ENCODE data around the gene SUMO2. TPM values are rescaled to one million over a fixed set of nuclear protein-coding genes. Genes with fewer than 3 reads are reported as not detected.

Gene SUMO2
- total RNA-seq, 1 experiment from 2014 or later = 616 TPM

DNA sequence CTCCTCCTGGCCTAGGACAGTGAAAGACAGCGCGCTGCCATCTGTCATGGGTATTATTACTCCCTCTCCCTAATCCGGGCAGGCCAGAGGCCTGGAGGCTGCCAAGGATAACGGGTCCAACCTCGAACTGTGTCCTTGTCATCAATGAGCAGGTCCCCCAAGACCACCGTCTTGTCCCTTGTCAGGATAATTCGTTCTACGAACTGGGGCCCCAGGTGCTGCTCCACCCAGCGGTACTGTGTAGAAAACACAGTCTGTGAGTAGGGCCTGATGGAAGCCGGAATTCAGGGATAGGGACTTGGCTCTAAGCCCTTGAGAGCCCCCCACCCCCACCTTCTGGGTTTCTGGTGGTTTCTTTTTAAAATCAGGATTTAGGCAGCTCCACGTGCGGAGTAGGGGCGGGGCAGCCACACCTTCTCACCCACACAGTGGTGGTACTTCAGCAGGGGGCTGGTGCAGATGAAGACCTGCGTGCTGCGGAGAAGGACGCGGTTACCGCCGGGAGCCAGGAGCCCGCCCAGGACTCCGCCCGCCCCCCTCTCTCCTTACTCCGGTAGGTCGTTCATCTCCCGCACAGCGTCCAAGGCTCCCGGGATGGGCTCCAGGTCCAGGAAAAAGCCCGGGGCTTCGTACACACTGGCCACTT, 52.0 kb downstream of the SUMO2 start:
- BruUV-seq (replicated peaks) = TSS peak; percentile 84
- Histone ChIP-seq H3K27me3 (ENCODE audit: control insufficient read depth, insufficient read depth, low read length) (no peaks in the 10 kb centered on the region), H3K9me3 (ENCODE audit: control insufficient read depth, insufficient read depth, low read depth, low read length) (no peaks in the 10 kb centered on the region), H3K36me3 (ENCODE audit: control insufficient read depth, insufficient read depth, low read length) (peaks cover 3% of the 10 kb centered on the region; the same call in 1 of the 2 replicates), H3K4me3 (ENCODE audit: low read depth in 2 of 2, low read length in 2 of 2) (peak overlapping the region; percentile 72 to 83), H3K4me1 (ENCODE audit: control insufficient read depth, insufficient read depth, low read length) (peaks cover 25% of the 10 kb centered on the region), H3K27ac (ENCODE audit: low read length) (peak overlapping the region; percentile 93)
- ATAC-seq (peak; percentile 65), DNase-seq (ENCODE audit: low read depth, low spot score) (no peak)
- CTCF ChIA-PET = interaction anchor here (0.6 to 2.8 kb wide), 4 partner anchors 17 to 61 kb away, joined by 4 to 12 read pairs (median 4); no protein-coding TSS in a partner anchor
- intact Hi-C loops (cut with micrococcal nuclease; ENCODE audit: unreplicated experiment) (no loop called here), in situ Hi-C loops (cut with HindIII; ENCODE audit: low pct_unique_long_range_greater_than_20kb, low sequenced_read_pairs) (no loop called here)
- POLR2A ChIA-PET = interaction anchor here (0.6 to 0.7 kb wide), 3 partner anchors 14 to 292 kb away, joined by 3 to 5 read pairs (median 5); no protein-coding TSS in a partner anchor
- TF ChIP-seq, protein P1, sequence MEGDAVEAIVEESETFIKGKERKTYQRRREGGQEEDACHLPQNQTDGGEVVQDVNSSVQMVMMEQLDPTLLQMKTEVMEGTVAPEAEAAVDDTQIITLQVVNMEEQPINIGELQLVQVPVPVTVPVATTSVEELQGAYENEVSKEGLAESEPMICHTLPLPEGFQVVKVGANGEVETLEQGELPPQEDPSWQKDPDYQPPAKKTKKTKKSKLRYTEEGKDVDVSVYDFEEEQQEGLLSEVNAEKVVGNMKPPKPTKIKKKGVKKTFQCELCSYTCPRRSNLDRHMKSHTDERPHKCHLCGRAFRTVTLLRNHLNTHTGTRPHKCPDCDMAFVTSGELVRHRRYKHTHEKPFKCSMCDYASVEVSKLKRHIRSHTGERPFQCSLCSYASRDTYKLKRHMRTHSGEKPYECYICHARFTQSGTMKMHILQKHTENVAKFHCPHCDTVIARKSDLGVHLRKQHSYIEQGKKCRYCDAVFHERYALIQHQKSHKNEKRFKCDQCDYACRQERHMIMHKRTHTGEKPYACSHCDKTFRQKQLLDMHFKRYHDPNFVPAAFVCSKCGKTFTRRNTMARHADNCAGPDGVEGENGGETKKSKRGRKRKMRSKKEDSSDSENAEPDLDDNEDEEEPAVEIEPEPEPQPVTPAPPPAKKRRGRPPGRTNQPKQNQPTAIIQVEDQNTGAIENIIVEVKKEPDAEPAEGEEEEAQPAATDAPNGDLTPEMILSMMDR (IDR thresholded peaks at IDR 0.05) = peak; percentile 67
- TF ChIP-seq SIN3A (IDR thresholded peaks at IDR 0.05; ENCODE audit: borderline replicate concordance, insufficient read depth, low read depth, low read length) (peak; percentile 36; the same call in 1 of the 2 replicates), POLR2AphosphoS5 (IDR thresholded peaks at IDR 0.05; ENCODE audit: low read depth, low read length) (peak; percentile 2; the same call in 1 of the 2 replicates), TCF7L2 (IDR thresholded peaks at IDR 0.05; ENCODE audit: low read depth, low read length) (no peak)
- TF ChIP-seq, protein P2, sequence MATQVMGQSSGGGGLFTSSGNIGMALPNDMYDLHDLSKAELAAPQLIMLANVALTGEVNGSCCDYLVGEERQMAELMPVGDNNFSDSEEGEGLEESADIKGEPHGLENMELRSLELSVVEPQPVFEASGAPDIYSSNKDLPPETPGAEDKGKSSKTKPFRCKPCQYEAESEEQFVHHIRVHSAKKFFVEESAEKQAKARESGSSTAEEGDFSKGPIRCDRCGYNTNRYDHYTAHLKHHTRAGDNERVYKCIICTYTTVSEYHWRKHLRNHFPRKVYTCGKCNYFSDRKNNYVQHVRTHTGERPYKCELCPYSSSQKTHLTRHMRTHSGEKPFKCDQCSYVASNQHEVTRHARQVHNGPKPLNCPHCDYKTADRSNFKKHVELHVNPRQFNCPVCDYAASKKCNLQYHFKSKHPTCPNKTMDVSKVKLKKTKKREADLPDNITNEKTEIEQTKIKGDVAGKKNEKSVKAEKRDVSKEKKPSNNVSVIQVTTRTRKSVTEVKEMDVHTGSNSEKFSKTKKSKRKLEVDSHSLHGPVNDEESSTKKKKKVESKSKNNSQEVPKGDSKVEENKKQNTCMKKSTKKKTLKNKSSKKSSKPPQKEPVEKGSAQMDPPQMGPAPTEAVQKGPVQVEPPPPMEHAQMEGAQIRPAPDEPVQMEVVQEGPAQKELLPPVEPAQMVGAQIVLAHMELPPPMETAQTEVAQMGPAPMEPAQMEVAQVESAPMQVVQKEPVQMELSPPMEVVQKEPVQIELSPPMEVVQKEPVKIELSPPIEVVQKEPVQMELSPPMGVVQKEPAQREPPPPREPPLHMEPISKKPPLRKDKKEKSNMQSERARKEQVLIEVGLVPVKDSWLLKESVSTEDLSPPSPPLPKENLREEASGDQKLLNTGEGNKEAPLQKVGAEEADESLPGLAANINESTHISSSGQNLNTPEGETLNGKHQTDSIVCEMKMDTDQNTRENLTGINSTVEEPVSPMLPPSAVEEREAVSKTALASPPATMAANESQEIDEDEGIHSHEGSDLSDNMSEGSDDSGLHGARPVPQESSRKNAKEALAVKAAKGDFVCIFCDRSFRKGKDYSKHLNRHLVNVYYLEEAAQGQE (IDR thresholded peaks at IDR 0.05; ENCODE audit: insufficient read depth in 1 of 2, low read depth in 2 of 2, low read length in 1 of 2) = no peak

DNA sequence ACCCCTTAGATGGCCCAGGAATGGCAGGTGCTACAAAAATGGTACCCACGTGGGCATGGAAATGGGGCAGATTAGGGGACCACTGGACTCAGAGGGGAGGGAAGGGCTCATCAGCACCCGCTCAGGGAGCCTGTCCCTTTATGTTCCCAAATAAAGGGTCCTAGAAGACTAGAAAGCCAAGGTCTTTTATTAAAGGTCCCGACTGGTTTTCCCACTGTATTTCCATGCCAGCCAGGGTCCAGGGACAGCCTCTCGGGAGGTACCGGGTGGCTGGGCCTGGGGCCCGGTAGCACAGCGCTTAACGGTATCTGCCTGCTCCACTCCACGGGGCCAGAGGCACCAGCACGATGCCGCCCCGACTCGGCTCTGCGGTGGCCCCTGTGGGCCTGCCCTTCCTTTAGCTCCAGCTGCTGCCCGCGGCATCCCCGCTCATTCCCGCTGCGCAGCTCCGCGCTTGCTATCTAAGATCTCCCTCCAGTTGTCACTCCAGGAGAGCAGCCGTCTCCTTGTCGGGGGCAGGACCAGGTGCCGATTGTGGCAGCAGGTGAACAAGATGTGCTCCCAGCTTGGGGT, 52.6 kb downstream of the SUMO2 start:
- Histone ChIP-seq H3K27me3 (ENCODE audit: control insufficient read depth, insufficient read depth, low read length) (no peaks in the 10 kb centered on the region), H3K4me3 (ENCODE audit: low read depth in 2 of 2, low read length in 2 of 2) (peak overlapping the region; percentile 72 to 83), H3K27ac (ENCODE audit: low read length) (peak overlapping the region; percentile 93), H3K9me3 (ENCODE audit: control insufficient read depth, insufficient read depth, low read depth, low read length) (no peaks in the 10 kb centered on the region), H3K4me1 (ENCODE audit: control insufficient read depth, insufficient read depth, low read length) (peaks cover 27% of the 10 kb centered on the region), H3K36me3 (ENCODE audit: control insufficient read depth, insufficient read depth, low read length) (peaks cover 3% of the 10 kb centered on the region; the same call in 1 of the 2 replicates)
- no peak for TF ChIP-seq SIN3A (IDR thresholded peaks at IDR 0.05; ENCODE audit: borderline replicate concordance, insufficient read depth, low read depth, low read length)
- TF ChIP-seq, protein P2 (IDR thresholded peaks at IDR 0.05; ENCODE audit: insufficient read depth in 1 of 2, low read depth in 2 of 2, low read length in 1 of 2) = no peak
- TF ChIP-seq TCF7L2 (IDR thresholded peaks at IDR 0.05; ENCODE audit: low read depth, low read length) = no peak
- TF ChIP-seq POLR2AphosphoS5 (IDR thresholded peaks at IDR 0.05; ENCODE audit: low read depth, low read length) = no peak; the same call in 1 of the 2 replicates
- TF ChIP-seq, protein P1 (IDR thresholded peaks at IDR 0.05) = no peak
- intact Hi-C loops (cut with micrococcal nuclease; ENCODE audit: unreplicated experiment) (no loop called here), in situ Hi-C loops (cut with HindIII; ENCODE audit: low pct_unique_long_range_greater_than_20kb, low sequenced_read_pairs) (no loop called here)
- DNase-seq (ENCODE audit: low read depth, low spot score) = no peak
- no TSS peak for BruUV-seq (replicated peaks)
- ATAC-seq = no peak
- ChIA-PET POLR2A (interaction anchor here (0.6 kb wide), 3 partner anchors 66 to 292 kb away, joined by 5 to 8 read pairs (median 5); no protein-coding TSS in a partner anchor), CTCF (interaction anchor here (1.4 to 2.8 kb wide), 2 partner anchors 16 to 19 kb away, joined by 5 to 12 read pairs; no protein-coding TSS in a partner anchor)
